Activated T-cell treated with anti-CD3 and anti-CD28 coated beads, Interleukin-2, amount 50 U/mL, for 72 hours (primary cell): ENCODE measurements around the gene CYP2U1. TPM values are rescaled to one million over a fixed set of nuclear protein-coding genes. Genes with fewer than 3 reads are reported as not detected.
"Not testable (repeated sequence)": the region's sequence is repeated elsewhere in the genome, so short reads cannot be mapped to it uniquely, and the experiment has no call there.

Experiments used
- ATAC-seq, 2 donors: fragments of 150-1000 bp; cut with Tn5 transposase; replicated peaks in 1 of 2; 2 replicates each; pipeline ENCODE4 v1.10.0; 2021; ENCODE audit warnings: moderate library complexity in 2 of 2, mild to moderate bottlenecking in 1 of 2
- DNase-seq, 2 donors: peaks; one replicate each; pipeline ENCODE4 v3.0.0; 2021 to 2022; ENCODE audit warnings: mixed read lengths in 1 of 2
- H3K27ac Mint-ChIP-seq: one replicate; pipeline ENCODE4 v1.8.0; 2022; ENCODE audit warnings: mild to moderate bottlenecking, moderate library complexity, mixed read lengths
- H3K27me3 Mint-ChIP-seq: one replicate; pipeline ENCODE4 v1.8.0; 2022; ENCODE audit warnings: low read depth, mixed read lengths
- H3K36me3 Mint-ChIP-seq, 2 donors: one replicate each; pipeline ENCODE4 v1.8.0; 2022; ENCODE audit warnings: mixed read lengths in 2 of 2, mild to moderate bottlenecking in 1 of 2; ENCODE audit not compliant: insufficient read depth in 2 of 2
- H3K4me1 Mint-ChIP-seq: one replicate; pipeline ENCODE4 v1.8.0; 2022; ENCODE audit warnings: low read depth, mixed read lengths
- H3K4me3 Mint-ChIP-seq, 2 donors: one replicate each; pipeline ENCODE4 v1.8.0; 2022; ENCODE audit warnings: mild to moderate bottlenecking in 2 of 2, mixed read lengths in 2 of 2, moderate library complexity in 2 of 2
- H3K9me3 Mint-ChIP-seq, 2 donors: one replicate each; pipeline ENCODE4 v1.8.0; 2022; ENCODE audit warnings: mixed read lengths in 2 of 2
- total RNA-seq, 2 donors: library from RNA; stranded (reverse); gene quantifications; one replicate each; pipeline ENCODE4 v1.2.3, GENCODE V29; 2022

CYP2U1 gene
- total RNA-seq, 2 donors from 2014 or later = 2.2 to 2.8 TPM

GRCh38 chr4:107931775-107932321 lies 499 bp downstream of the CYP2U1 start:
- Mint-ChIP-seq H3K4me3 (peak overlapping the region; percentile 87 to 93), H3K36me3 (peaks cover 3% of the 10 kb centered on the region in 2 donors), H3K9me3 (no peaks in the 10 kb centered on the region), H3K27ac (peak overlapping the region; percentile 64), H3K27me3 (peaks cover 6% of the 10 kb centered on the region), H3K4me1 (peaks cover 32% of the 10 kb centered on the region)
- DNase-seq = peak; percentile 43 to 59
- peak; percentile 35 to 50 for ATAC-seq

- H3K36me3 Mint-ChIP-seq = peaks cover 4 to 5% of the 10 kb centered on the region in 2 donors
- peaks cover 36% of the 10 kb centered on the region for H3K4me1 Mint-ChIP-seq
- no peak for ATAC-seq
These were observed 3.9 kb downstream of the CYP2U1 start for GRCh38 chr4:107935246-107935645.

GRCh38 chr4:107937040-107937439 lies 5.7 kb downstream of the CYP2U1 start:
- Mint-ChIP-seq H3K9me3 (no peaks in the 10 kb centered on the region), H3K36me3 (peaks cover 4 to 5% of the 10 kb centered on the region in 2 donors), H3K4me3 (peak overlapping the region in 1 of 2 donors; percentile 64), H3K27me3 (no peaks in the 10 kb centered on the region), H3K27ac (peak overlapping the region; percentile 71), H3K4me1 (peaks cover 27% of the 10 kb centered on the region)
- ATAC-seq (no peak), DNase-seq (no peak)

More at GRCh38 chr4:107935246-107935645, 3.9 kb downstream of the CYP2U1 start:
- DNase-seq = no peak
- H3K27me3 Mint-ChIP-seq = no peaks in the 10 kb centered on the region
- peak overlapping the region; percentile 25 for H3K27ac Mint-ChIP-seq
- H3K9me3 Mint-ChIP-seq = no peaks in the 10 kb centered on the region
- no peak overlapping the region for H3K4me3 Mint-ChIP-seq

- peak; percentile 74 to 90 for ATAC-seq
- H3K27ac Mint-ChIP-seq = no peak overlapping the region
These were observed 8.0 kb downstream of the CYP2U1 start for GRCh38 chr4:107939307-107939706.

GRCh38 chr4:107945809-107946208 lies 14.5 kb downstream of the CYP2U1 start:
- H3K4me1 Mint-ChIP-seq = no peaks in the 10 kb centered on the region
- no peaks in the 10 kb centered on the region for H3K9me3 Mint-ChIP-seq
- H3K27ac Mint-ChIP-seq = no peak overlapping the region
- ATAC-seq (no peak), DNase-seq (no peak)
- no peaks in the 10 kb centered on the region for H3K36me3 Mint-ChIP-seq
- no peaks in the 10 kb centered on the region for H3K27me3 Mint-ChIP-seq
- H3K4me3 Mint-ChIP-seq = no peak overlapping the region

More at GRCh38 chr4:107939307-107939706, 8.0 kb downstream of the CYP2U1 start:
- DNase-seq = no peak
- no peaks in the 10 kb centered on the region for H3K9me3 Mint-ChIP-seq
- H3K36me3 Mint-ChIP-seq = peaks cover 4 to 5% of the 10 kb centered on the region in 2 donors
- no peaks in the 10 kb centered on the region for H3K27me3 Mint-ChIP-seq
- peaks cover 15% of the 10 kb centered on the region for H3K4me1 Mint-ChIP-seq
- no peak overlapping the region for H3K4me3 Mint-ChIP-seq

GRCh38 chr4:107950746-107951540 lies 19.6 kb downstream of the CYP2U1 start:
- Mint-ChIP-seq H3K36me3 (peaks cover 4 to 5% of the 10 kb centered on the region in 2 donors), H3K9me3 (peaks cover 5% of the 10 kb centered on the region in 2 donors), H3K4me1 (no peaks in the 10 kb centered on the region), H3K4me3 (no peak overlapping the region), H3K27me3 (no peaks in the 10 kb centered on the region), H3K27ac (no peak overlapping the region)
- no peak for DNase-seq
- no peak for ATAC-seq

- Mint-ChIP-seq H3K27me3 (no peaks in the 10 kb centered on the region), H3K4me1 (no peaks in the 10 kb centered on the region), H3K9me3 (peaks cover 10 to 11% of the 10 kb centered on the region in 2 donors), H3K4me3 (no peak overlapping the region), H3K27ac (no peak overlapping the region), H3K36me3 (peaks cover 9 to 11% of the 10 kb centered on the region in 2 donors)
- DNase-seq (no peak), ATAC-seq (no peak)
These were observed 20.2 kb downstream of the CYP2U1 start for GRCh38 chr4:107951551-107951950.

- Mint-ChIP-seq H3K27ac (no peak overlapping the region), H3K36me3 (peaks cover 12 to 13% of the 10 kb centered on the region in 2 donors)
- ATAC-seq = no peak
These were observed 24.7 kb downstream of the CYP2U1 start for GRCh38 chr4:107956011-107956410.

GRCh38 chr4:107966903-107967302 lies 35.6 kb downstream of the CYP2U1 start:
- H3K27me3 Mint-ChIP-seq = no peaks in the 10 kb centered on the region
- H3K36me3 Mint-ChIP-seq = peaks cover under 1% of the 10 kb centered on the region in 2 donors
- H3K9me3 Mint-ChIP-seq = peaks cover 0 to under 1% of the 10 kb centered on the region in 2 donors
- no peaks in the 10 kb centered on the region for H3K4me1 Mint-ChIP-seq
- no peak overlapping the region for H3K4me3 Mint-ChIP-seq
- no peak for DNase-seq
- H3K27ac Mint-ChIP-seq = no peak overlapping the region
- ATAC-seq = no peak

More at GRCh38 chr4:107956011-107956410, 24.7 kb downstream of the CYP2U1 start:
- no peaks in the 10 kb centered on the region for H3K4me1 Mint-ChIP-seq
- DNase-seq = no peak
- H3K4me3 Mint-ChIP-seq = no peak overlapping the region
- H3K27me3 Mint-ChIP-seq = no peaks in the 10 kb centered on the region
- peaks cover 14 to 24% of the 10 kb centered on the region in 2 donors for H3K9me3 Mint-ChIP-seq

GRCh38 chr4:107967519-107967918 lies 36.2 kb downstream of the CYP2U1 start:
- not testable (repeated sequence) for H3K27ac Mint-ChIP-seq, H3K4me3 Mint-ChIP-seq, H3K36me3 Mint-ChIP-seq, H3K9me3 Mint-ChIP-seq, H3K4me1 Mint-ChIP-seq, ATAC-seq, H3K27me3 Mint-ChIP-seq, DNase-seq

- not testable (repeated sequence) for H3K27ac Mint-ChIP-seq, H3K4me1 Mint-ChIP-seq, H3K4me3 Mint-ChIP-seq
These were observed 36.6 kb downstream of the CYP2U1 start for GRCh38 chr4:107967921-107968320.

GRCh38 chr4:107970063-107970798 lies 38.9 kb downstream of the CYP2U1 start:
- H3K4me3 Mint-ChIP-seq = no peak overlapping the region
- H3K36me3 Mint-ChIP-seq = no peaks in the 10 kb centered on the region
- H3K27ac Mint-ChIP-seq = no peak overlapping the region
- peaks cover 0 to 4% of the 10 kb centered on the region in 2 donors for H3K9me3 Mint-ChIP-seq
- peaks cover 4% of the 10 kb centered on the region for H3K4me1 Mint-ChIP-seq
- ATAC-seq (no peak), DNase-seq (no peak)
- H3K27me3 Mint-ChIP-seq = no peaks in the 10 kb centered on the region

More at GRCh38 chr4:107967921-107968320, 36.6 kb downstream of the CYP2U1 start:
- not testable (repeated sequence) for H3K36me3 Mint-ChIP-seq, H3K9me3 Mint-ChIP-seq, ATAC-seq, DNase-seq, H3K27me3 Mint-ChIP-seq

GRCh38 chr4:107972605-107973004 lies 41.3 kb downstream of the CYP2U1 start:
- H3K27me3 Mint-ChIP-seq = no peaks in the 10 kb centered on the region
- peaks cover 1 to 2% of the 10 kb centered on the region in 2 donors for H3K36me3 Mint-ChIP-seq
- DNase-seq (no peak), ATAC-seq (no peak)
- H3K4me3 Mint-ChIP-seq = no peak overlapping the region
- peaks cover 0 to 4% of the 10 kb centered on the region in 2 donors for H3K9me3 Mint-ChIP-seq
- H3K27ac Mint-ChIP-seq = no peak overlapping the region
- peaks cover 4% of the 10 kb centered on the region for H3K4me1 Mint-ChIP-seq
